ENCODE results near the gene NKX2-4. TPM values are rescaled to one million over a fixed set of nuclear protein-coding genes. Genes with fewer than 3 reads are reported as not detected.

NKX2-4 gene
- polyA plus RNA-seq, 1 of the 3 experiments (the other 2 are of a cell fraction), result not detected

DNA sequence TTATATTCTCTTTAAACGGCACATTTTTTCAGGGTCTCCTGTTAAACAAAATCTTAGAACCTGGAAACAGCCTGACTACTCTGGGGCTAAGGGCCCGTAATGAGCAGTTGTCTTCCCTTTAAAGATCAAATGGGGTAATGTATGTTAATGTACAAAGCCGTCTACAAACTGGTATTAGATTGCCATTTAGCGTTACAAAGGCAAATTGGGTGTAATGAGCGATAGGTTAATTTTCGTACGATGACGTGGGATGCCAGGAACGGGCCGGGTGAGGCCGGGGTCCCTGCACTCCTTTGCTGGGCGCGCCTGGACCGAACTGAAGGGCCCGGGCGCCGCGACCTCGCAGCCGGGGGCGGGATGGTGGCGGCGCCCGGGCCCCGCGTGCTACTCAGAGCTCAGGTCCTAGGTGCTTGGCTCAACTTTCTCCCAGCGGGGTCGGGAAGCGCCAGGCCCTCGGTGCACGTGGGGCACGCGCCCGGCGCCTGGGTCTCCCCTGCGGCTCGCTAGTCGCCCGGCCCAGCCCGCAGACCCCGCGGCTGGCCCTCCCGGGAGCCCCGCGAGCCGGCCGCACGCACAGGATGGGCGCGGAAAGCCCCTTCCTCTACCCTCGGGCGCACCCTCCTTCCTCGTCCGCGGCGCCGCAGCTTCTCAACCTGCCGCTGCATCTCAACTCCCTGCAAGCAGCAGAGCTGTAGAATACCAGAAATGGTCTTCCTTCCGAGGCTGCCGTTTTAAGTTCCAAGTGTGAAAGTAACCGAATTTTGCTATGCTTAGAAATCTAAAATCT lies 5.9 kb downstream of the NKX2-4 start:
- Histone ChIP-seq H3K9ac (no peak overlapping the region), H3K36me3 (replicated peaks in 1 of 2; ENCODE audit: control insufficient read depth in 1 of 2, insufficient read depth in 2 of 2, low read length in 1 of 2) (peaks cover 23 to 45% of the 10 kb centered on the region in 2 experiments), H3K9me2 (no peaks in the 10 kb centered on the region), H3K4me1 (ENCODE audit: control insufficient read depth in 1 of 2, insufficient read depth in 2 of 2, low read depth in 1 of 2, low read length in 1 of 2) (no peaks in the 10 kb centered on the region; a peak in 1 of 4 replicates), H2AFZ (ENCODE audit: low read depth) (no peak overlapping the region), H3K9me3 (no peaks in the 10 kb centered on the region), H3F3A (replicated peaks; ENCODE audit: insufficient read depth) (peaks cover 11% of the 10 kb centered on the region), H3K79me2 (ENCODE audit: insufficient read depth) (no peaks in the 10 kb centered on the region), H3K4me2 (no peak overlapping the region), H3K27ac (ENCODE audit: low read depth in 2 of 2, low read length in 1 of 2) (no peak overlapping the region), H3K27me3 (ENCODE audit: insufficient read depth) (peaks cover 20% of the 10 kb centered on the region), H3K4me3 (ENCODE audit: low read depth in 2 of 2, low read length in 1 of 2) (no peak overlapping the region), H4K20me1 (ENCODE audit: insufficient read depth) (no peaks in the 10 kb centered on the region)
- TF ChIP-seq GATA2 (CRISPR knock-in tag; IDR thresholded peaks at IDR 0.05) (no peak), TAF1 (IDR thresholded peaks at IDR 0.05; ENCODE audit: borderline replicate concordance, low read depth, low read length) (no peak), JUND (IDR thresholded peaks at IDR 0.05) (no peak), MXI1 (IDR thresholded peaks at IDR 0.05; ENCODE audit: low read depth, low read length) (no peak), RAD21 (IDR thresholded peaks at IDR 0.05; ENCODE audit: low read length) (no peak), NRF1 (IDR thresholded peaks at IDR 0.05; ENCODE audit: low read depth, low read length) (no peak), ELF1 (IDR thresholded peaks at IDR 0.05) (no peak), YY1 (IDR thresholded peaks at IDR 0.05; ENCODE audit: low read depth) (no peak), POLR2AphosphoS5 (IDR thresholded peaks at IDR 0.05; ENCODE audit: low read depth, low read length) (no peak), NFIC (IDR thresholded peaks at IDR 0.05; ENCODE audit: borderline replicate concordance) (no peak), EZH2phosphoT487 (IDR thresholded peaks at IDR 0.05; ENCODE audit: borderline replicate concordance, low read depth) (no peak), RFX5 (IDR thresholded peaks at IDR 0.05; ENCODE audit: low read length) (no peak), RCOR1 (IDR thresholded peaks at IDR 0.05; ENCODE audit: low read length) (no peak), TEAD4 (IDR thresholded peaks at IDR 0.05; ENCODE audit: borderline replicate concordance, insufficient read depth) (no peak), FOXJ3 (CRISPR knock-in tag; IDR thresholded peaks at IDR 0.05) (no peak), MEF2A (IDR thresholded peaks at IDR 0.05; ENCODE audit: borderline replicate concordance, low read depth) (no peak)
- TF ChIP-seq, protein P1, sequence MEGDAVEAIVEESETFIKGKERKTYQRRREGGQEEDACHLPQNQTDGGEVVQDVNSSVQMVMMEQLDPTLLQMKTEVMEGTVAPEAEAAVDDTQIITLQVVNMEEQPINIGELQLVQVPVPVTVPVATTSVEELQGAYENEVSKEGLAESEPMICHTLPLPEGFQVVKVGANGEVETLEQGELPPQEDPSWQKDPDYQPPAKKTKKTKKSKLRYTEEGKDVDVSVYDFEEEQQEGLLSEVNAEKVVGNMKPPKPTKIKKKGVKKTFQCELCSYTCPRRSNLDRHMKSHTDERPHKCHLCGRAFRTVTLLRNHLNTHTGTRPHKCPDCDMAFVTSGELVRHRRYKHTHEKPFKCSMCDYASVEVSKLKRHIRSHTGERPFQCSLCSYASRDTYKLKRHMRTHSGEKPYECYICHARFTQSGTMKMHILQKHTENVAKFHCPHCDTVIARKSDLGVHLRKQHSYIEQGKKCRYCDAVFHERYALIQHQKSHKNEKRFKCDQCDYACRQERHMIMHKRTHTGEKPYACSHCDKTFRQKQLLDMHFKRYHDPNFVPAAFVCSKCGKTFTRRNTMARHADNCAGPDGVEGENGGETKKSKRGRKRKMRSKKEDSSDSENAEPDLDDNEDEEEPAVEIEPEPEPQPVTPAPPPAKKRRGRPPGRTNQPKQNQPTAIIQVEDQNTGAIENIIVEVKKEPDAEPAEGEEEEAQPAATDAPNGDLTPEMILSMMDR (IDR thresholded peaks at IDR 0.05), result no peak
- TF ChIP-seq, protein P2, sequence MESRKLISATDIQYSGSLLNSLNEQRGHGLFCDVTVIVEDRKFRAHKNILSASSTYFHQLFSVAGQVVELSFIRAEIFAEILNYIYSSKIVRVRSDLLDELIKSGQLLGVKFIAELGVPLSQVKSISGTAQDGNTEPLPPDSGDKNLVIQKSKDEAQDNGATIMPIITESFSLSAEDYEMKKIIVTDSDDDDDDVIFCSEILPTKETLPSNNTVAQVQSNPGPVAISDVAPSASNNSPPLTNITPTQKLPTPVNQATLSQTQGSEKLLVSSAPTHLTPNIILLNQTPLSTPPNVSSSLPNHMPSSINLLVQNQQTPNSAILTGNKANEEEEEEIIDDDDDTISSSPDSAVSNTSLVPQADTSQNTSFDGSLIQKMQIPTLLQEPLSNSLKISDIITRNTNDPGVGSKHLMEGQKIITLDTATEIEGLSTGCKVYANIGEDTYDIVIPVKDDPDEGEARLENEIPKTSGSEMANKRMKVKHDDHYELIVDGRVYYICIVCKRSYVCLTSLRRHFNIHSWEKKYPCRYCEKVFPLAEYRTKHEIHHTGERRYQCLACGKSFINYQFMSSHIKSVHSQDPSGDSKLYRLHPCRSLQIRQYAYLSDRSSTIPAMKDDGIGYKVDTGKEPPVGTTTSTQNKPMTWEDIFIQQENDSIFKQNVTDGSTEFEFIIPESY (IDR thresholded peaks at IDR 0.05; ENCODE audit: borderline replicate concordance, low read depth), result no peak
- TF ChIP-seq, protein P3, sequence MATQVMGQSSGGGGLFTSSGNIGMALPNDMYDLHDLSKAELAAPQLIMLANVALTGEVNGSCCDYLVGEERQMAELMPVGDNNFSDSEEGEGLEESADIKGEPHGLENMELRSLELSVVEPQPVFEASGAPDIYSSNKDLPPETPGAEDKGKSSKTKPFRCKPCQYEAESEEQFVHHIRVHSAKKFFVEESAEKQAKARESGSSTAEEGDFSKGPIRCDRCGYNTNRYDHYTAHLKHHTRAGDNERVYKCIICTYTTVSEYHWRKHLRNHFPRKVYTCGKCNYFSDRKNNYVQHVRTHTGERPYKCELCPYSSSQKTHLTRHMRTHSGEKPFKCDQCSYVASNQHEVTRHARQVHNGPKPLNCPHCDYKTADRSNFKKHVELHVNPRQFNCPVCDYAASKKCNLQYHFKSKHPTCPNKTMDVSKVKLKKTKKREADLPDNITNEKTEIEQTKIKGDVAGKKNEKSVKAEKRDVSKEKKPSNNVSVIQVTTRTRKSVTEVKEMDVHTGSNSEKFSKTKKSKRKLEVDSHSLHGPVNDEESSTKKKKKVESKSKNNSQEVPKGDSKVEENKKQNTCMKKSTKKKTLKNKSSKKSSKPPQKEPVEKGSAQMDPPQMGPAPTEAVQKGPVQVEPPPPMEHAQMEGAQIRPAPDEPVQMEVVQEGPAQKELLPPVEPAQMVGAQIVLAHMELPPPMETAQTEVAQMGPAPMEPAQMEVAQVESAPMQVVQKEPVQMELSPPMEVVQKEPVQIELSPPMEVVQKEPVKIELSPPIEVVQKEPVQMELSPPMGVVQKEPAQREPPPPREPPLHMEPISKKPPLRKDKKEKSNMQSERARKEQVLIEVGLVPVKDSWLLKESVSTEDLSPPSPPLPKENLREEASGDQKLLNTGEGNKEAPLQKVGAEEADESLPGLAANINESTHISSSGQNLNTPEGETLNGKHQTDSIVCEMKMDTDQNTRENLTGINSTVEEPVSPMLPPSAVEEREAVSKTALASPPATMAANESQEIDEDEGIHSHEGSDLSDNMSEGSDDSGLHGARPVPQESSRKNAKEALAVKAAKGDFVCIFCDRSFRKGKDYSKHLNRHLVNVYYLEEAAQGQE (IDR thresholded peaks at IDR 0.05; ENCODE audit: low read depth, low read length), result no peak
- peak; percentile 36 for DNase-seq
- WGBS (ENCODE audit: low lambda C conversion rate), result 90% methylated on average over 48 of the region's 61 CpGs
- POLR2A ChIA-PET, result no interaction called here
- CTCF ChIA-PET, result interaction anchor here (1.2 to 4.2 kb wide), 2 partner anchors 156 to 567 kb away, joined by 3 to 22 read pairs; no protein-coding TSS in a partner anchor
